Esophagus muscularis mucosa (tissue), 4 donors: ENCODE measurements around the gene ACAA1. TPM values are rescaled to one million over a fixed set of nuclear protein-coding genes. Genes with fewer than 3 reads are reported as not detected.

Experiments used
- DNase-seq: peaks from one replicate; pipeline ENCODE4 v3.0.0-alpha.2; 2017; ENCODE audit errors: extremely low spot score
- H3K27ac ChIP-seq, 4 donors: fragments of 200-600 bp; sonication (generic); replicated peaks in 1 of 4; 1 replicate in 3 of 4; 2 replicates in 1 of 4; pipeline ENCODE4 v1.5.1; 2016 to 2019; ENCODE audit warnings: mild to moderate bottlenecking in 1 of 4
- H3K27me3 ChIP-seq, 4 donors: fragments of 200-600 bp; sonication (generic); one replicate each; pipeline versions ENCODE4 v1.5.1 to v1.6.0; 2016 to 2019
- H3K36me3 ChIP-seq, 4 donors: fragments of 200-600 bp; sonication (generic); one replicate each; pipeline ENCODE4 v1.5.1; 2016 to 2019
- H3K4me1 ChIP-seq, 4 donors: fragments of 200-600 bp; sonication (generic); one replicate each; pipeline ENCODE4 v1.5.1; 2016 to 2019
- H3K4me3 ChIP-seq, 4 donors: fragments of 200-600 bp; sonication (generic); 1 replicate in 2 of 4; 2 replicates in 2 of 4; pipeline ENCODE4 v1.5.1; 2016 to 2019; ENCODE audit warnings: mild to moderate bottlenecking in 4 of 4, moderate library complexity in 1 of 4
- H3K9me3 ChIP-seq, 4 donors: fragments of 200-600 bp; sonication (generic); 1 replicate in 3 of 4; 2 replicates in 1 of 4; pipeline ENCODE4 v1.5.1; 2016 to 2019
- CTCF ChIP-seq, 3 experiments: fragments of 200-600 bp in 2 of 3; fragments of 450-650 bp in 1 of 3; sonication (generic) in 2 of 3; IDR thresholded peaks; one replicate each; pipeline ENCODE4 v1.5.1; 2017 to 2019; ENCODE audit warnings: antibody characterized with exemption in 3 of 3, mild to moderate bottlenecking in 2 of 3, moderate library complexity in 1 of 3
- EP300 ChIP-seq: sonication (generic); formaldehyde crosslinking; IDR thresholded peaks from one replicate; pipeline ENCODE4 v1.6.1; 2017; ENCODE audit warnings: antibody characterized with exemption
- POLR2A ChIP-seq: fragments of 450-650 bp; IDR thresholded peaks from one replicate; pipeline ENCODE4 v1.6.1; 2017; ENCODE audit warnings: antibody characterized with exemption, moderate library complexity, mild to moderate bottlenecking, low read depth
- POLR2AphosphoS5 ChIP-seq, 2 donors: sonication (generic); formaldehyde crosslinking; IDR thresholded peaks; one replicate each; pipeline ENCODE4 v1.6.1; 2017; ENCODE audit warnings: antibody characterized with exemption in 2 of 2
- WGBS: methylation state at CpG from one replicate; pipeline ENCODE4 v1.1.5; 2018; 5-methylcytosine and 5-hydroxymethylcytosine counted together
- intact Hi-C: fragments of 100-400 bp; cut with DNase I; formaldehyde crosslinking; loops from one replicate; pipeline ENCODE4 v1.15.1; 2023
- total RNA-seq, 4 donors: library from RNA; depleted of rRNA; stranded (reverse); fragments of >200 nt; gene quantifications; one replicate each; pipeline versions ENCODE4 v1.1.0 to v1.2.1, GENCODE V29; 2016

Gene ACAA1
- total RNA-seq, 4 donors from 2014 or later, result 31.3 to 49.4 (median 39.1) TPM

GRCh38 chr3:38117163-38117716, 19.7 kb downstream of the ACAA1 start:
- Histone ChIP-seq H3K27ac (no peak overlapping the region), H3K4me1 (peaks cover 0 to 9% (median 0%) of the 10 kb centered on the region in 4 donors), H3K36me3 (peaks cover 8 to 35% (median 26%) of the 10 kb centered on the region in 4 donors), H3K9me3 (no peaks in the 10 kb centered on the region), H3K27me3 (no peaks in the 10 kb centered on the region), H3K4me3 (no peak overlapping the region)
- WGBS, result 76% methylated on average over 10 of the region's 10 CpGs
- DNase-seq, result no peak
- TF ChIP-seq CTCF (IDR thresholded peaks at IDR 0.05) (no peak), POLR2A (no peak), POLR2AphosphoS5 (IDR thresholded peaks at IDR 0.05) (no peak), EP300 (no peak)
- intact Hi-C loops, result no loop called here

GRCh38 chr3:38116471-38117162, 20.3 kb downstream of the ACAA1 start:
- H3K36me3 ChIP-seq, result peaks cover 2 to 29% (median 20%) of the 10 kb centered on the region in 4 donors
- TF ChIP-seq CTCF (IDR thresholded peaks at IDR 0.05), result no peak
- no peak for TF ChIP-seq POLR2AphosphoS5 (IDR thresholded peaks at IDR 0.05)
- TF ChIP-seq EP300, result no peak
- TF ChIP-seq POLR2A, result no peak
- no peaks in the 10 kb centered on the region for H3K9me3 ChIP-seq
- no peak for DNase-seq
- no peak overlapping the region for H3K4me3 ChIP-seq
- no peak overlapping the region for H3K27ac ChIP-seq
- WGBS, result 94% methylated on average over 6 of the region's 12 CpGs
- intact Hi-C loops, result no loop called here
- peaks cover 0 to 6% (median 0%) of the 10 kb centered on the region in 4 donors for H3K4me1 ChIP-seq
- H3K27me3 ChIP-seq, result no peaks in the 10 kb centered on the region

- H3K4me3 ChIP-seq, result no peak overlapping the region
- no peak for DNase-seq
- H3K36me3 ChIP-seq, result peaks cover 0 to 21% (median 12%) of the 10 kb centered on the region in 4 donors
- intact Hi-C loops, result no loop called here
- H3K27me3 ChIP-seq, result no peaks in the 10 kb centered on the region
- TF ChIP-seq CTCF (IDR thresholded peaks at IDR 0.05) (no peak), POLR2A (no peak), EP300 (no peak), POLR2AphosphoS5 (IDR thresholded peaks at IDR 0.05) (no peak)
- no peaks in the 10 kb centered on the region for H3K9me3 ChIP-seq
- H3K4me1 ChIP-seq, result no peaks in the 10 kb centered on the region
- 66% methylated on average over 9 of the region's 9 CpGs for WGBS
- no peak overlapping the region for H3K27ac ChIP-seq
Observed at GRCh38 chr3:38115645-38116427, 21.1 kb downstream of the ACAA1 start.

GRCh38 chr3:38114875-38115644, 21.9 kb downstream of the ACAA1 start:
- peaks cover 0 to 13% (median 4%) of the 10 kb centered on the region in 4 donors for H3K36me3 ChIP-seq
- no peaks in the 10 kb centered on the region for H3K4me1 ChIP-seq
- H3K4me3 ChIP-seq, result no peak overlapping the region
- no peaks in the 10 kb centered on the region for H3K27me3 ChIP-seq
- no peak for DNase-seq
- intact Hi-C loops, result no loop called here
- H3K9me3 ChIP-seq, result no peaks in the 10 kb centered on the region
- 80% methylated on average over 13 of the region's 13 CpGs for WGBS
- TF ChIP-seq POLR2AphosphoS5 (IDR thresholded peaks at IDR 0.05), result no peak
- no peak for TF ChIP-seq CTCF (IDR thresholded peaks at IDR 0.05)
- no peak for TF ChIP-seq EP300
- no peak for TF ChIP-seq POLR2A
- no peak overlapping the region for H3K27ac ChIP-seq
